GM19351 (cell line): ENCODE measurements around the gene RNF150.

Experiments used
- ATAC-seq: cut with Tn5 transposase; IDR thresholded peaks from one replicate; pipeline ENCODE4 v1.9.1; 2021; ENCODE audit warnings: mild to moderate bottlenecking, moderate library complexity; ENCODE audit not compliant: unreplicated experiment

Gene RNF150

DNA sequence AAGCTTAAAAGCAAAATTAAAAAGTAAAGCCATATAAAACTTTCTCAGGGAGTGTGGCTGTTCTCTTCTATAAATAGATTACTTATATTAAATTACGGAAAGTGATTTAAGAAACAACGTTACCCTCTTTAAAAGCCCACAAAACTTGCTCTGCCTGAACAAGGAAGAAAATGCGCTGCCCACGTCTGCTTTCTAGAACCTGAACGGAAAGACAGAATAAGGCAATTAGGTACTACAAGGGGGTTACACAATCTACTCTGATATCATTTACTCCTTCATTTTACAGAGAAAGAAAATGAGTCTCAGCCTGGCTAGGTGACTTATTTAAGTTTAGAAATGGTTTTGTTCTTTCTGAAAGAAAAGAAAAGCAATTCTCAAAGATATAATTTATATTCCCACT lies 147.2 kb downstream of the RNF150 start:
- no peak for ATAC-seq

DNA sequence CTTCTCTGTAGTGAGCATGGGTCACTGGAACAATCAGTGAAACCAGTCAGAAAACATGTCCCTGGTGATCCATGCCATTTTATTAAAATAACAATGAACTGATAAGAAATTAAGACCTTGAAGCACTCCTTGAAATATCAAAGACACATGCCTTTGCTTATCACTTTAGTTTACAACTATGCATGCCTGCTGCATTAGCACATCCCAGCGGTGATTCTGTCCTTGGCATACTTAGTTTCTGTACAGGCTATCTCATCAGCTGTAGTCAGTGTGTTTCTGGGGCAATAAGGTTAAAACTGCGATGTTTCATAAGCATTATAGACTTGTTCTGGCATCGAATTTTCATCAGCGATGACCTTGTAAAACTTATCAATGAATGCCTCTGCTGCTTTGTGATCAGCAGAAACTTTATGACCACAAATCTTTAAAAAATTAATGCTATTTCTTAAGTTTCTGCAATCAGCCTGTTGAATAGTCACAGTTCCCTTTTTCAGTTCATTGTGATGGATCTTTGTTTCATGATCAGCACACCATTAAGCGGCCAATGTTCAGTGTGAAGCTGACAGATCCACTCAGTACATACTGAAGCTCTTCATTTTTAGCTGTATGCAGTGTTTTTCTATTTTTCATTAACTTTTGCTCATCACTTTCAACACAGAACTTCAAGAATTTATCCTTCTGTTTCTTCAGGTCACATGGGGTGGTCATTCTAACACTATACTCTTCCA lies 150.5 kb downstream of the RNF150 start:
- ATAC-seq, result no peak

DNA sequence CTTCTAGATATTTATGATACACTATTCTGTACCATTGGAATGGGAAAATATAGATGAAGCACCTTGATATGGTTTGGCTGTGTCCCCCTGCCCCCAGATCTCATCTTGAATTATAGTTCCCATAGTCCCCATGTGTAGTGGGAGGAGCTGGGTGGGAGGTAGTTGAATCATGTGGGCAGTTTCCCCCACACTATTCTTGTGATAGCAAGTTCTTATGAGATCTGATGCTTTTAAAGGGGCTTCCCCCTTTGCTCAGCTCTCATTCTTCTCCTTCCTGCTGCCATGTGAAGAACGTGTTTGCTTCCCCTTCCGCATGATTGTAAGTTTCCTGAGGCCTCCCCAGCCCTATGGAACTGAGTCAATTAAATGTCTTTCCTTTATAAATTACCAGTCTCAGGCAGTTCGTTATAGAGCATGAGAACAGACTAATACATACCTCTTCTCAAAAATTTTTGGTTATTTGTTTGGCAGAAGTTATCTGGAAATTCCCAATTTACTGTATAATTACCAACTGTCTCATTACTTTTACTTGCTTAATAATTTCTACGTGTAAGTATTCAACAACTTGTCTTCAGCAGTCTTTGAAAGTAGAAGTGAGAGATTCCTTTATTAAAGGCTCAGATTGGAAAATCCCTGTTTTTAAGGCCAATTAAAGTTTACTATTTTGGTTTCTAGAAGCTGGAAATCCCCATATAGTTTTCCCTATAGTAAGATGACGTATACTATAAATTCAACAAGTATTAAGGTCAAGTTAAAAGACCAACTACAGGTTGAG lies 152.7 kb downstream of the RNF150 start:
- no peak for ATAC-seq

DNA sequence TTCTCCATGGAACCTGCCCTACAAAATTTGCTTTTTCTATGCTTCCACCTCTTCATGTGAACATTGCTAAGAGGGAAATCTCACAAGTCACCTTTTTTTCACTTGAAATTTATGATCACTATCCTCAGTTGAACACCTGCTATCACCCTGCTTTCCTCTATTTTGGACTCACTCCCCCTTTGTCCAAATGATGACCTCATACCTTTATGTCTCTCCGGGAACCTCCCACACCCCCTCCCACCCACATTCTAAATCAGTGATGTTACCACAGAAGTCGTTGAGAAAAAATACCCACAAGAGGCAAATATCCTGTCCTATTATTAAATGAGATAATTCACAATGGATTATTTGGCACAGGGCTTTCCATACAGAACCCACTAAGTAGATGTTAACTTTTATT lies 156.5 kb downstream of the RNF150 start:
- no peak for ATAC-seq

DNA sequence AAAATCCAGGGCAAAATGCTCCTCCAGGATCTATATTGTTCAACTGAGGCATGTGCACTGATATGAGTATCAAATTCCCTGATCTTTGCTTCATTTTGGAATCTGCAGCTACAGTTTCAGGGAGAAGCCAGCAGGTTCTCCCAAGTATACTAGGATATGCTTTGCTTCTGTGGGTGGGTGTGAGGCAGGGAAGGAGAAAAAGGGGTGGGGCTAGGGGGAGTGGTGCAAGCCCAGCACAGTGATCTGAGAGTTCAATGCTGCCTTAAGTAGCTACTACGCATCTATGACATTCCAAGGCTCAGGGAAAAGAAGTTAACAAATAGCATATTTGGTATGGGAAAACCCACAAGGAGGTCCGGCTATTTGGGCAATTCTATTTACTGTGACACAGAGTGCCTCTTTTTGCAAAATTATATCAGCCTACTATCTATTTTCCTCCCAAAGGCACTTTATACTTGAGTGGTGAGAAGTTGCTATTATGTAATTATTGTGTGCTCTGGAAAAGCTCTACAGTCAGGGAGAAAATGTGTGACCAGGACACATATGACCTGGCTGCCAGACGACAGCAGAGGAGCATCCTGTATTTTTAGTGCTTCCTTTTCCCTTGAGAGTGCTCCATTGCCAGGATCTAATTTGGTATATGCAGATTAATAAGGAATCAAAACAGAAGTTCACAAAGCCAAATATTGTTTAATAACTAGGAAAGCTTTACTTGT lies 162.0 kb downstream of the RNF150 start:
- no peak for ATAC-seq

DNA sequence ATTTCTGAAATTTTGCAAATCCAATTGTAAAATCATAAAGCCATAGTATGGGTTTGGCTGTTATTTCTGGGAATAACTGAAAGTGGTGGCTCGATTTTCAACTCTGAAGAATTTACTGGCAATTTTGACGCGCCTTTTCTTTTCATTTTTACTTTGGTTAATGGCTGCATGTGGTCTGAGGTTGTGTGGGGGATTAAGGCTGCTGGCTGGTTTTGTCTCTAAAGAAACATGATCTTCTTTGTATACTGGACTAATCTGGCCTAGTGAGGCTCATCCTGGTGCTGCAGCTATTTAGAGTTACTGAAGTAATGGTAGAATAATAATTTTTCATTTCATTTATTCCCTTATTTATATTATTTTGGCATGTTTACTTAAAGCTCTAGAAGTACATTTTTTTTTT lies 164.0 kb downstream of the RNF150 start:
- no peak for ATAC-seq

DNA sequence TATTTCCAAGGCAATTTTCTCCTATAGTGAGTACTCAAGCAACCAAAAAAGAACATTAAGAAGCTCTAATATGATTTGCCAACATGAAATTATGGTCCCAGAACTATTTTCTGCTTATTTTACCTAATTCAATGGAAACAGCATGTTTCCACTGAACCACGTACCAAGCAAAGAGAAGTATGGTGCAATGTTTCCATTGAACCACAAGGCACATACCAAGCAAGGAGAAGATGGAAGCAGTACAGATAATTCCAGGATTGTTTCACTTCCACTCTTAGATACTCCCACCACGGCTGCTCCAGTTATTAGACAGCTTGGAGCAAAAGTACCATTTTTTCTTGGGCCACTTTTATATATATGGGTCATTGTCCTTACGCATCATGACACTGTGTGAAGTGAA lies 164.9 kb downstream of the RNF150 start:
- ATAC-seq, result no peak

DNA sequence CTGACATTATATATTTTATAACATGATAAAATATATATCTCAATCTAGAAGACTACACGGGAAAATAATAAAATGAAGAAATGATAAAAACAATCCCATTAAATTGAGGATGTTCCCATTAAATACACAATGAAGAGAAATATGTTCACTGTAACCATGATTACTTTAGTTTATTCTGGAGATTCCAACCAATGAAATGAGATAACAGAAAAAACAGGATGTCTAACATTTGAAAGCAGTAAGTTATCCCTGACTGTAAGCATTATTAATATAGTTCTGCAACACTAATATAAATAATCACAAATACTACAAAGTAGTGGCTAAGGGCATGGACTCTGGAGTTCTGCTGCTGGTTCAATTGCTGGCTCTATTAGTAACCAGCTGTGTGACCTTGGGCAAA lies 169.4 kb downstream of the RNF150 start:
- no peak for ATAC-seq

- no peak for ATAC-seq
These were observed 177.6 kb downstream of the RNF150 start for GRCh38 chr4:140955641-140956040.

DNA sequence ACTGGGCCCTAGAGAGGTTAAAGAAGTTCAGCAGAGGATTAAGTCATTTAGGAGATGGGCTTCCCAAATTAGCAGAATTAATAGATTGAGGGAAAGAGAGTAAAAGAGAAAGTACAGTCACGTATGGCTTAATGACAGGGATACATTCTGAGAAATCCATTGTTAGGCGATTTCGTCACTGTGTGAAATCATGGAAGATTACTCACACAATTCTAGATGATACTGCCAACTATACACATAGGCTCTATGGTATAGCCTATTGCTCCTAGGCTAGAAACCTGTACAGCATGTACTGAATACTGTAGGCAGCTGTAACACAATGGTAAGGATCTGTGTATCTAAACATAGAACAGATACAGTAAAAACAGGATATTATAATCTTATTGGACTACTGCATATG lies 180.6 kb downstream of the RNF150 start:
- ATAC-seq, result no peak

- ATAC-seq, result no peak
These were observed 185.8 kb downstream of the RNF150 start for GRCh38 chr4:140947506-140947905.

GRCh38 chr4:140945106-140945505 lies 188.2 kb downstream of the RNF150 start:
- no peak for ATAC-seq

GRCh38 chr4:140944572-140944971 lies 188.7 kb downstream of the RNF150 start:
- no peak for ATAC-seq

- no peak for ATAC-seq
These were observed 189.1 kb downstream of the RNF150 start for GRCh38 chr4:140944199-140944515.

- ATAC-seq, result no peak
These were observed 189.6 kb downstream of the RNF150 start for GRCh38 chr4:140943486-140944198.

DNA sequence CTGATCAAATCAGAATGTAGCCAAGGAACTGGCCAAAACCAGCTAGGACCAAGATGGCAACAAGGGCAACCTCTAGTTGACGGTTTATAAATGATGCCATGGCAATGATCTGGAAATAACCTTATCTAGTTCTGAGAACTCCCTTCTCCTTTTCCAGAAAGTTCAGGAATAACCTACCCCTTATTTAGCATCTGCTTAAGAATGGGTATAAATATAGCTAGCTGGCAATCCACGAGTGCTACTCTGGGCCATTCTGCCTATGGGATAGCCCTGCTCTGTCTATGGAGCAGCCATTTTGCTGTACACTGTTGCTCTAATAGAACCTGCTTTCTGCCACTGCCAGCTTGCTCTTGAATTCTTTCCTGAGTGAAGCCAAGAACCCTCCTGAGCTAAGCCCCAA lies 192.7 kb downstream of the RNF150 start:
- no peak for ATAC-seq

- ATAC-seq, result no peak
These were observed 195.4 kb downstream of the RNF150 start for GRCh38 chr4:140937866-140938265.

DNA sequence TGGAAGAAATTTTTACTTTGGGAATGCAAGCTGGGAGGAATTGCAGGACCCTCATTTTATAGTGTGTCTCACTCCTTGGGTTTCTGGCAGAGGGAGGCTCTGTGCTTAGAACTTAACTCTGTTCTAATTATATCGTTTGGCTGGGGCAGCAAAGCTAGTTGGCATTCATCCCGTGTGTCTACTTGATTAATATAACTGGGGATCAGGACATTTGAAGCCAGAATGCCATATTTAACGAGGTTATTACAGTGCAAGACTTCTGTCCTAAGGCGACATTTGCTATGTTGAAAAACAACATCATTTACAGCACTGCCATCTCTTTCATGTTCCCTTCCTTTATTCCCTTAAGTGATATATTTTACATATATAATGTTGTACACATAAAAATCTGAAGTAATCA lies 198.0 kb downstream of the RNF150 start:
- no peak for ATAC-seq

- ATAC-seq, result no peak
These were observed 200.7 kb downstream of the RNF150 start for GRCh38 chr4:140932501-140933045.

DNA sequence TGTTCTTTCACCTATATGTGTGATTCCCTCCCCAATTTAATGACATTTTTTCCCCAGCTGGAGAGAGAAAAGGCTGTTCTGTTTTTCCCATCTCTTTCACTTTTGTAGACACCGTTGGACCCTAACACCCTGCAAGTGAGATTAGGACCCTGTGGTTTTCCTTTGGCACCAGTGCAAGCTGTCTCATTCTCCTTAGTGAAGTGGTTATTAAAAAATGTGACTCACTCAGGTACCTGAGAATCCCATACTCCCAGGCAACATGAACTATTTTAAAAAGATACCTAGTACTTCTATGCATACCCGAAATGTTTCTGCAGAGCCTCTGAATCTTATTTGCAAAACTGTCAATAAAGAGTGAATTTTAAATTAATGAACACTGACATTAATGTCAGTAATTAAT lies 201.4 kb downstream of the RNF150 start:
- ATAC-seq, result no peak

- no peak for ATAC-seq
These were observed 202.7 kb downstream of the RNF150 start for GRCh38 chr4:140930557-140930956.
